ENCODE measurements around the gene RESP18.

RESP18 gene

GRCh38 chr2:219300022-219300421 is 32.5 kb downstream of the RESP18 start:
- no peak for TF ChIP-seq POLR2AphosphoS5 (IDR thresholded peaks at IDR 0.05; ENCODE audit: low read depth, low read length)
- TF ChIP-seq TAF1 (IDR thresholded peaks at IDR 0.05; ENCODE audit: borderline replicate concordance, insufficient read depth, low read length): no peak
- TF ChIP-seq SIN3A (IDR thresholded peaks at IDR 0.05; ENCODE audit: borderline replicate concordance, insufficient read depth, low read length): no peak
- no peak for TF ChIP-seq REST (IDR thresholded peaks at IDR 0.05; ENCODE audit: insufficient read depth in 1 of 2, low read depth in 2 of 2, low read length in 2 of 2)
- TF ChIP-seq FOXP2 (optimal IDR thresholded peaks at IDR 0.05; ENCODE audit: borderline replicate concordance, extremely low read depth, extremely low read length, insufficient read depth): no peak

- no peak for TF ChIP-seq POLR2AphosphoS5 (IDR thresholded peaks at IDR 0.05; ENCODE audit: low read depth, low read length)
- no peak for TF ChIP-seq REST (IDR thresholded peaks at IDR 0.05; ENCODE audit: insufficient read depth in 1 of 2, low read depth in 2 of 2, low read length in 2 of 2)
- no peak for TF ChIP-seq SIN3A (IDR thresholded peaks at IDR 0.05; ENCODE audit: borderline replicate concordance, insufficient read depth, low read length)
- TF ChIP-seq TAF1 (IDR thresholded peaks at IDR 0.05; ENCODE audit: borderline replicate concordance, insufficient read depth, low read length): no peak
- no peak for TF ChIP-seq FOXP2 (optimal IDR thresholded peaks at IDR 0.05; ENCODE audit: borderline replicate concordance, extremely low read depth, extremely low read length, insufficient read depth)
Measured at GRCh38 chr2:219299372-219299760, 33.2 kb downstream of the RESP18 start.

- no peak for TF ChIP-seq SIN3A (IDR thresholded peaks at IDR 0.05; ENCODE audit: borderline replicate concordance, insufficient read depth, low read length)
- no peak for TF ChIP-seq FOXP2 (optimal IDR thresholded peaks at IDR 0.05; ENCODE audit: borderline replicate concordance, extremely low read depth, extremely low read length, insufficient read depth)
- 0 out of 4 replicates have a peak, but pooled peaks of 1 of the 2 experiments have one; percentile 20 for TF ChIP-seq REST (IDR thresholded peaks at IDR 0.05; ENCODE audit: insufficient read depth in 1 of 2, low read depth in 2 of 2, low read length in 2 of 2)
- TF ChIP-seq POLR2AphosphoS5 (IDR thresholded peaks at IDR 0.05; ENCODE audit: low read depth, low read length): no peak
- TF ChIP-seq TAF1 (IDR thresholded peaks at IDR 0.05; ENCODE audit: borderline replicate concordance, insufficient read depth, low read length): no peak
Measured at GRCh38 chr2:219298759-219299371, 33.7 kb downstream of the RESP18 start.

- TF ChIP-seq FOXP2 (optimal IDR thresholded peaks at IDR 0.05; ENCODE audit: borderline replicate concordance, extremely low read depth, extremely low read length, insufficient read depth): no peak
- no peak for TF ChIP-seq SIN3A (IDR thresholded peaks at IDR 0.05; ENCODE audit: borderline replicate concordance, insufficient read depth, low read length)
- TF ChIP-seq TAF1 (IDR thresholded peaks at IDR 0.05; ENCODE audit: borderline replicate concordance, insufficient read depth, low read length): no peak
- no peak for TF ChIP-seq POLR2AphosphoS5 (IDR thresholded peaks at IDR 0.05; ENCODE audit: low read depth, low read length)
- no peak for TF ChIP-seq REST (IDR thresholded peaks at IDR 0.05; ENCODE audit: insufficient read depth in 1 of 2, low read depth in 2 of 2, low read length in 2 of 2)
Measured at GRCh38 chr2:219297766-219298456, 34.6 kb downstream of the RESP18 start.
